HG03103 (cell line): Measurements from ENCODE around the gene RGS7.
"Not testable (repeated sequence)": the region's sequence is repeated elsewhere in the genome, so short reads cannot be mapped to it uniquely, and the experiment has no call there.

Experiments
- ATAC-seq: cut with Tn5 transposase; IDR thresholded peaks from one replicate; pipeline ENCODE4 v1.9.1; 2021; ENCODE audit warnings: low read depth; ENCODE audit not compliant: unreplicated experiment

RGS7 gene

DNA sequence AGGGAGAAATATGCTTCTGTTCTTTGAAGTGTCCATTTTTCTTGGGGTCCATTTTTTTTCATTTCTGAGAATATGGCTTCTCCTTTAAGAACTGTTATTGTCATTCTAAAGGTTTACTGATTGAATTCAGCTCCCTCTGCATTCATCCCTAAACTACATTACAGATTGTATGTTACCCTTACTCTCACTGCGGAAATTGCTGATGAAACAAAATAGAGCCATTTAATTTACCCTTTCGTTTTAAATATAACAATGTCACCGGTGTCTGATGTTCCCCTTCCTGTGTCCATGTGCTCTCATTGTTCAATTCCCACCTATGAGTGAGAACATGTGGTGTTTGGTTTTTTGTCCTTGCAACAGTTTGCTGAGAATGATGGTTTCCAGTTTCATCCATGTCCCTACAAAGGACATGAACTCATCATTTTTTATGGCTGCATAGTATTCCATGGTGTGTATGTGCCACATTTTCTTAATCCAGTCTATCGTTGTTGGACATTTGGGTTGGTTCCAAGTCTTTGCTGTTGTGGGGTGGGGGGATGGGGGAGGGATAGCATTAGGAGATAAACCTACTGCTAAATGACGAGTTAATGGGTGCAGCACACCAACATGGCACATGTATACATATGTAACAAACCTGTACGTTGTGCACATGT, 474.2 kb downstream of the RGS7 start:
- not testable (repeated sequence) for ATAC-seq

DNA sequence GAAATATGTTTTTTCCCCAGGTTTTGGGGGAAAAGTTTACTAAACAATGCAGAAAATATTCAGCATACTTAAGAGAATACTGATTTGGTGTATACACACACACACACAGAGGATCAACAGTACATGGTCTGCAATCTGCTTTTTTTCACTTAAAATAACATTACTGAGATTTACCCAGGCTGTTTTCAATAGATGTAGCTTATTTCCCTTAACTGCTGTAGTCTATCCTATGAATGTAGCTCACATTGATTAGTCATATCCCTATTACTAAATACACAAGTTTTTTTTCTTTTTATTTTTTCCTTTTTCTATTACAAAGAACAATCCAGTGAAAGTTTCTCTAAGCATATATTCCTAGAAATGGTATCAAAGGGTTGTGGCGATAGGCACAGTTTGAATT, 478.4 kb downstream of the RGS7 start:
- no peak for ATAC-seq

DNA sequence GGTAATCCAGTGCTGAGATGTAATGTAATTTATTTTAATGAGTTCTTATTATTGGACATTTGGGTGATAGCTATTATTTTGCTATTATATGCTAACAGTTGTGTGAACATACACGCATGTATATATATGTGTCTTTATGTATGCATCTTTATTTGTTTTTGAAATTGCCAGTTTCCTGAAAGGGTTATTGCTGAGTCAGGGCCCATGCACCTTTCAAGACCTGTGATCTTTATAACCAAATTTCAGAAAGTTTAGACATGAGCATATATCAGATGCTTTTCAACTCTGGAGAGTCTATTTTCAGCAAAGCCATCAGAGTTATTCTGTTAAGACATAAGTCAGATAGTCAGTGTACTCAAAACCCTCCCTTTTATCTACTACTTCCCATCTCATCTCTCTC, 479.4 kb downstream of the RGS7 start:
- ATAC-seq, result no peak

DNA sequence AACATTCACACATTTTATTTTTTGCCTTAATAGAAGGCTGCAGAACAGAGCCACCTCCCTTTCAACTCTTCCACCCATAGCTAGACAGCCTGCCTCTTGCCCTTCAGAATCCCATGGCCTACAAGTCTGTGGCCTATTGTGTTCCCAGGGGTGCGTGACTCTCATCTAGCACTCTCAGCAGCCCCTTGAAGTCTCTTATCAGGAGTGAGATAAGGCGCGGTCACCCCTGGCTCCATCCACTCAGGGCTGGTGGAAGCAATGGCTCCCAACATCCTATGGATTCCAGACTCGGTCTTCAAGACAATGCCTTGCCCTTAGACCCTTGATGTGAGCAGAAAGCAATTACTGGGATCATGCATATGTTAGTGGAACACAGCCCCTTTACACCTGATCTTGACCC, 480.9 kb downstream of the RGS7 start:
- no peak for ATAC-seq

DNA sequence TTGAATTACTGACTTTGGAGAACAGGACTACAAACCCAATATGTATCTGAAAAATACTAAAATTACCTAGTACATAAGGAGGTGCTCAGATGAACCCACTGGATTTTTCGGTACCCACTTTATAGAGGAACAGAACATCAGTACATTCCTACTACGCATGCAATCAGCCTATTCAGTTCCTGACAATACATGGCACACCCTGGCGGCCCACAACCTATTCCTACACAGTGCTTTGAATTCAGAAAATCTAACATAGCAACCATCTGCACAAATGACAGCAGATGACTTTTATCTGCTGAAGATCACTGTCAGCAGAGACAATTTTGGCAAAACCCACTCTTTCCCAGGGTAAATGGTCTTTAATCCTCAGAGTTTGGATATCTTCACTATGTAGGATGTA, 487.9 kb downstream of the RGS7 start:
- ATAC-seq, result no peak

DNA sequence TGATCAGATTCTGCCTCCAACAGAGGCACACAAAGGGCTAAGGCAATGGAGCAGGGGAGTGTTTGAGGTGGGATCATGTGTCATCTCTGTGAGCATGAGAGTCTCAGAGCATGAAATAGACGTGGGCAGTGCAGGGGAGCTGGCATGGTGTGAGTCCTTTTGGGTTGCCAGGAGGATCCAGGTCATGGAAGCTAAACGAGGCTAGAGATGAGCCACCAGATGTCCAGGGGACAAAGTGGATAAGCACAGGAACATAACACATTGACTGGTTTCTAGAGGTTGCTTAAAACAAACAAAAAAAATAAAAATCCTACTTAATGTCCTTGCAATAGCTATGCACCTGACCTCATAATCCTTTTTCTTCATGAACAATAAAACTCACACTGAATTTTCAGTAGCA, 490.3 kb downstream of the RGS7 start:
- ATAC-seq, result no peak

DNA sequence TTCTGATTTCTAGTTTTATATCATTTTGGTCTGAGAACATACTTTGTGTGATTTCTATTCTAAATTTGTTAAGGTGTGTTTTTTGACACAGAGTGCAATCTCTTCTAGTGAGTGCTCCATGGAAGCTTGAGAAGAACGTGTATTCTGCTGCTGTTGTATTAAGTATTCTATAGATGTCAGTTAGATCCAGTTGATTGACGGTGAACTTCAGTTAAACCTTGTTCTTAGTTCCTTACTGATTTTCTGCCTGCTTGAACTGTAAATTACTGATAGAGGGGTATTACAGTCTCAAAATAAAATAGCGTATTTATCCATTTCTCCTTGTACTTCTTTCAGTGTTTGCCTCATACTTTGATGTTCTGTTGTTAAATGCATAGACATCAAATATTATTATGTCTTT, 497.0 kb downstream of the RGS7 start:
- no peak for ATAC-seq

DNA sequence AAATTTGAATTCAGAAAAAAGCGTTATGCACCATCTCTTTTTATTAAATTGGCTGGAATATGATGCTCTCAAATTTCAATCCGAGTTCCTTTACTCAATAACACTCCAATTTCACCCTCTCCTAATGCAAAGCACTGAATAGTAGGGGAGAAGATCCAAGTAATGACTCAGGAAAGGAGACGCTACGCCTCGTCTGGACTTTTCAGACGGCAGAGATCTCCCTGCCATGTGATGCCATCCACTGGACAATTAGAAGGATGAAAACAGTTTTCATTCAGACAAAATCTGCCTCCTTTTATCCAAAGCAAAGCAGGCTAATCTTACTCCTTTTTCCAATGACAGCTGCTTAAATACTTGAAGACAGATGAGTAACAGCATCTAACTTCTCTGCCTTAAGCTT, 502.6 kb downstream of the RGS7 start:
- ATAC-seq, result no peak

DNA sequence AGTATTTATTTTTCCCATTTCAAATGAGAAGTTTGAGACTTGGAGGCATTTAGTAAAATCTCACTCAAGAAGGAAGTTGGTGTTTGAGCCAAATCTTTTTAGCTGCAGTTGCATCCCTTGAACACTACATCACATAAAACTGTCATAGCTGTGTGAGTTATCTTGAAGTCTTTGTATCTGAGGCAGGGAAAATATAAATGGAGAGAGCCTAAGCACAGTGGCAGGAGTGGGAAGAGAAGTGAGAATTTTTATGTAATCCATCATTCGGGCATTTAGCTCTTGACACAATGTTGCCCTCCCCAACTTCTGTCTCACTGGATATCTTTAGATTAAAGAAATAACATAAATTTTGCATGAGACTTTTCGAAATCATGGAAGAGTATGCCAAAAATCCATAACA, 509.7 kb downstream of the RGS7 start:
- ATAC-seq, result no peak

DNA sequence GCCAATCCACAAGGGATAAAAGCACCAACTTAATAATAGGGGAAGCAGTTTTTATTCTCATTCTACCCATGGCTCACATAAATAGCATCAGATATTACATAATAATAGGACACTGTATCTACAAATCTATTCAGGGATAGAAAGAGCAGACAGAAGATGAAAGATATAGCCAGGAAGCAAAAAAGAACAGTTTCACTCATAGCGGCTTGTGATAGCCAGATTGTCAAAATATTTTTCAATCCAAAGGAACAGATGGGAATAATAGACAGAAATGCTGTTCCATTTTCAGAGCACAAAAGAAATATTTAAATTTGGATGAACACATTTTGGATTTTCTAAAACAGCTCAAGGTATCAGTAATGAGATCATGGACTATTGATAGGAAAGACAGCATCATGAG, 512.5 kb downstream of the RGS7 start:
- ATAC-seq, result no peak

DNA sequence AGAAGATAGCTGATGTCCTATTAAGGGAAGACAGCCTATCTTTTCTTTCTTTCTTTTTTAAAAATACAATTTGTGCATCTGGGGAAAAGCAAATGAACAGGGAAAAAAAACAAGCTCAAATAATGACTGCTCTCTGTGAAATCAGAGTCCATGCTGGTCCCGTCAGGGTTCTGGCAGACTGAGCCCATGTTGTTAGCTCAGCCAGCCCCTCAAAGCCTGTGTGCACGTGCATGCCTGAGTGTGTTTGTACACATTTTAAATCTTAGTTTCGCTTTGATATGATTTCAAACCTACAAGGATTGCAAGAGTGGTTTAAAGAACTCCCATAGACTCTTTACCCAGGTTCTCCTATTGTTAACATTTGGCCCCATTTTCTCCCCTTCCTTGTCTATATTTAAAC, 513.2 kb downstream of the RGS7 start:
- no peak for ATAC-seq

DNA sequence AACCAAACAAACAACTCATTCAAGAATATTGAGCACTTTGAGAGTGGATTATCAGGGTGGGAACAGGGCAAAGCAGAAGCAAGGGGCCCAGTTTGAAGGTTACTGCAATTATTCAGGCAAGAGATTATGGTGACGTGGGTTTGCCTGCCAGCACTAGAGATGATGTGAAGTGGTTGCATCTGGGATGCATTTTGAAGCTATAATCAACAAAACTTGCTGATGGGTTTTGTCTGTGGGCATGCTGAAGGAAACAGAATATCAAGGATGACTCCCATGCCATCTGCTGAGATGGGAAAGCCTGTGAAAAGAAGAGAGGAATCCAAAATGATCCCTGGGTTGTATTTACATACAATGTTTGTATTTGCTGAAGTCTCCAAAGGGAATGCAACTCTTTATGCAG, 520.7 kb downstream of the RGS7 start:
- ATAC-seq, result no peak

DNA sequence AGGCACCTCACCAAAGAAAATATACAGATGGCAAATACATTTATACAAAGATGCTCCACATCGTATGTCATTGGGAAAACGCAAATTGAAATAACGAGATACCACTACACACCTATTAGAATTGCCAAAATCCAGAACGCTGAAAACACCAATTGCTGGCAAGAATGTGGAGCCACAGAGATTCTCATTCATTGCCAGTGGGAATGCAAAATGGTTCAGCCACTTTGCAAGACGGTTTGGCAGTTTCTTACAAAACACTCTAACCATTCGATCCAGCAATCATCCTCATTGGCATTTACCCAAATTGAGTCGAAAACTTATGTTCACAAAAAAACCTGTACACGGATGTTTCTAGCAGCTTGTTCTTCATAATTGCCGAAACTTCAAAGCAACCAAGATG, 521.7 kb downstream of the RGS7 start:
- ATAC-seq, result no peak

DNA sequence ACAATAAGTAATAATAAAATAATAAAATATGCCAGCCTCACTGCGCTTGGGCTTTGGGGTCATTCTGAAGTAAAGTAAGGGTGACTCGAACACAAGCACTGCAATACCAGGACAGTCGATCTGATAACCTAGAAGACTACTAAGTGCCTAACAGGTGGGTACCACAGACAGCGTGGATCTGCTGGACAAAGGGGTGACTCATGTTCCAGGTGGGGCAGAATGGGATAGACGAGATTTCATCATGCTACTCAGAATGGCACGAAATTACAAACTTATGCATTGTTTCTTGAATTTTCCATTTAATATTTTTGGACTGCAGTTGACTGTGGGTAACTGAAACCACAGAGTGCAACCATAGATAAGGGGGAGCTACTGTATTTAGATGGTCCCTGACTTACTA, 523.9 kb downstream of the RGS7 start:
- ATAC-seq, result no peak

DNA sequence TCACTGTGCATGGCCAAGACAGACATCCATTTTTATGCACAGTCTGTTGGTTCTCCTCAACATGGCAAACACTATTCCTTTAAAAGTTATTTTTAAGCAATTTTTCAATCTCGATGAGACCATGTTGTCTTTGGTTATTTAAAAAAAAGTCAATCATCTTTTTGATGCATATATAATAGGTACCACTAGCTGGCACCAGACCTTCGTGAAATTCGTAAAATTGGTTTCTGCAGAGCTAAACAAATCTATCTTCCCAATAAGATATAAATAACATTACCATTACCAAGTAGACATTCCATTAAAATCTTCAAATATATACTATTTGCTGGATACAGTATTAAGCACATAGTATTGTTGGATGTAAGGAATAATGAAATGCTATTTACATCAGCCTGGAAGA, 525.1 kb downstream of the RGS7 start:
- no peak for ATAC-seq

DNA sequence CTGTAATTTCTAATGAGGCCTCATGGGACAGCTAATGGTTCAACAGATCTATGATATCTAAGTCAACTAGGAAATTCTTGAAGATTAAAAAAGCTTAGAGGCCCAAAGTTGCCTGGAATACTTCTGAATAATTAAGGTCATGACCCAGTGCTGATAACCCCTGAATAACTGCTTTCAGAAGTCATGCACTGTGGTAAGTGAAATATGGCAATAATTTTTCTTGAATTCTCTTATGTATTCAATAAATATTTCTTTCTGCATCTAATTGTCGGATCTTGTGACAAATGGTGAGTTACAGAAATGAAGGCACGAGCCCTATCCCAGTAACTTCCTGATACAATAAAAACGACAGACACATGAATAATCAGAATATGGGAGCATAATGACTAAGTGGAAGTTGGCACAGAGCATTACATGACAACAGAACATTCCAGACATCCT, 525.8 kb downstream of the RGS7 start:
- no peak for ATAC-seq

DNA sequence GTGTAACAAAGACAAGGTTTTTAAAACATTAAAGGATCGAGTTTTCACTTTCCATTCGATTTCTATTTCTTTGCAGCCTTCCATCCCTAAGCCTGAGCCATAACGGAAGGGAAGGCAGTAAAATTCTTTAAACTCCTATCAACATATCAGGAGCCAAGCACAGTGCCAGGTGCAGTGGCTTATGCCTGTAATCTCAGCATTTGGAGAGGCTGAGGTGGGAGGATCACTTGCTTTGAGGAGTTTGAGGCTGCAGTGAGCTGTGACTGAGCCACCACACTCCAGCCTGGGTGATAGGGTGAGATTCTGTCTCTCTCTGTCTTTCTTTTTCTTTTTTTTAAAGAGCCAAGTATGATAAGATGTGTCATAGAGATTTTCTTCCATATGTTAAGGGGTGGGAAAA, 527.5 kb downstream of the RGS7 start:
- no peak for ATAC-seq

DNA sequence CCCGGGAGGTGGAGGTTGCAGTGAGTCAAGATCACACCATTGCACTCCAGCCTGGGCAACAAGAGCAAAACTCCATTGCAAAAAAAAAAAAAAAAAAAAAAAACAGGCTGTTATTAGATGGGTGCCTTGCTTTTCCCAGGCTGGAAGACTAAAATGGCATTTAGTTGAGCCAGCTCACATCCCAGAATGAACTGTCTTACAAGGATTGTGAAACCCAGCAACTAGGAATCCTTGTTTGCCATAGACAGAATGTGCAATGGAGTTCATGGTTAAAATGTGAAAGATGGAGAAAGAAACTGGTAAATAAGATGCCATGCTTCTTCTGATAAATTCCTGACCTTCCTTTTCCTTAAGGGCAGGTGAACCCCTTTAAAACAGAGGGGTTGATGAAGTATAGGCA, 529.2 kb downstream of the RGS7 start:
- no peak for ATAC-seq

DNA sequence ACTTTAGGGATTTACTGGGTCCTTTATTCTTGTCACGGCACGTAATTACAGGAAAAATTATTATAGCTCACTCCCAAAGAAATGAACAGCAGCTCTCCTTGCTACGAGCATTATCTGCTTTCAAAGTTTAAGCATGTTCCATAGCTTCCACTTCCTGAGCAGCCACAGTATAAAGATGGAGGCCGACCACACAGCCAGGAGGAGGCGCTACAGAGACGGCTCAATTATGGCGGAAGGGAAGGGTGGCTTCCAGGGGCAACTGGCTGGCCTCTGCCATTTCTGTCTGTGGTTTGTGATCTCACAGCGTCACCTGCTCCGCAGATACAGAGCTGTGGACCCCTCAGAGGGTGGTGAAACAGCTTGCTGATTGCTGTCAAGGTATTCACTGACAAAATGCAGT, 532.8 kb downstream of the RGS7 start:
- ATAC-seq, result no peak

DNA sequence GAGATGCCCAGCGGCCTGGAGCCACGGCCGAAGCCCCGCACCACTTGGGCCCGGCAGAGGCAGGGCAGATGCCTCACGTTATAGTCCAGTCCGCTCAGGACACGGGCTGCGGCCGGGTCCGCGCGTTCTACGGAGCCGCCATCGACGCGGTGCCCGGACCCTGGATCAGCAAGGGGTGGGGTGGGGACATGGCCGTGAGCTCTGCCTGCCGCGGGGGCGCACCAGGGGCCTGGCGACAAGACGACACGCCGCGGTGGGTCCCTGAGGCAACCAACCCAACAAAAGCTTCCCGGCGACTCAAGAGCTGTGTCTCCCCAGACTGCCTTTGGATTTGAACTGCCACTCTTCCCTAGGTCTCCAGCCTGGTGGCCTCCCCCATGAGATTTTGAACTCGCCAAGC, 533.6 kb downstream of the RGS7 start:
- no peak for ATAC-seq

DNA sequence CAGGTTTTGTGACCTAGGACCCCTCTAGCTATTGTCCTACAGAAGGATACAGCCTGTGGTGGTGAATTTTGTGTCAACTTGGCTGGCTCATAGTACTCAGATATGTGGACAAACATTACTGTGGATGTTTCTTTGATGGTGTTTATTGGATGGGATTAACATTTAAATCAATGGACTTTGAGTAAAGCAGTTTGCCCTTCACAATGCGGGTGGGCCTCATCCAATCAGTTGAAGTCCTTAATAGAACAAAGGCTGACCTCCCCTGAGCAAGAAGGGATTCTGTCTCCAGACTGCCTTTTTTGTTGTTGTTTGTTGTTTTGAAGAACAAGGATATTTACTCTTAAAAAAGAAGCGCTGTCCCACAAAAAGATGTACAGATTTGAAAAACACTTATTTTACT, 535.1 kb downstream of the RGS7 start:
- no peak for ATAC-seq

DNA sequence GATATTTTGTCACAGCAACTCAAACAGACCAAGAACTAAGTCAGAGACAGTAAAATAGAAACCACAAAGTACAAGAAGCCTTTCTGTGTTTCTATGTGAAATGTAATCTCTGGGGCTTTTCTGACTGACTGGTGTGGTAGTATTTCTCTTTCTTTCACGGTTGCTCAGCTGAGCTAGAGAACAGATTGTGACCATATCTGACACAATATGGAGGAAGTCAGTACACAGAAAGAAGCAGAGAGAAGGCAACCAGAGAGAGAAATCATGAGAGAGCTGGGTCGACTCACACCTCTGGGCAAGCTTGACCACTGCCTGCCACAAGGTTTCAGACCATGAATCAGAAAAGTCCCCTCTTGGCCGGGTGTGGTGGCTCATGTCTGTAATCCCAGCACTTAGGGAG, 536.2 kb downstream of the RGS7 start:
- no peak for ATAC-seq

DNA sequence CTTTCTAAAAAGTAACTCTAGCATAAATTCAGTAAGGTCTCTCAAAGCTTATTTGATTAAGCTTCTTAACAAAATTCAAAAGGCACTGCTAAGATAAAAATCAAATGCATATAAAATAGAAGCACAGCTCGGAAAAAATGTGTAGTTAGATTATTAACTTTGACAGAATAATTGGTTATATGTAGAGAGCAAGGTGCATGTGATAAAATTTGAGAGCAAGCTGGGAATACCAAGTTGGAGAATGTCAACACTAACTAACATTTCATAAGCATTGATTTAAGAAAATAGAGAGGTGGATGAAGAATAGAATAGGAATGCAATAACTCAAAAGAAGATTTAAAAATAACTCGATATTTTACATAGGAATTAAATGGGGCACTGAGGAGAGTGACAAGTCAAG, 540.5 kb downstream of the RGS7 start:
- no peak for ATAC-seq
